ENCODE results near the gene PRR19.
A peak's percentile ranks its signal among the peaks of the same experiment; 100 is the strongest.

The PRR19 gene

DNA sequence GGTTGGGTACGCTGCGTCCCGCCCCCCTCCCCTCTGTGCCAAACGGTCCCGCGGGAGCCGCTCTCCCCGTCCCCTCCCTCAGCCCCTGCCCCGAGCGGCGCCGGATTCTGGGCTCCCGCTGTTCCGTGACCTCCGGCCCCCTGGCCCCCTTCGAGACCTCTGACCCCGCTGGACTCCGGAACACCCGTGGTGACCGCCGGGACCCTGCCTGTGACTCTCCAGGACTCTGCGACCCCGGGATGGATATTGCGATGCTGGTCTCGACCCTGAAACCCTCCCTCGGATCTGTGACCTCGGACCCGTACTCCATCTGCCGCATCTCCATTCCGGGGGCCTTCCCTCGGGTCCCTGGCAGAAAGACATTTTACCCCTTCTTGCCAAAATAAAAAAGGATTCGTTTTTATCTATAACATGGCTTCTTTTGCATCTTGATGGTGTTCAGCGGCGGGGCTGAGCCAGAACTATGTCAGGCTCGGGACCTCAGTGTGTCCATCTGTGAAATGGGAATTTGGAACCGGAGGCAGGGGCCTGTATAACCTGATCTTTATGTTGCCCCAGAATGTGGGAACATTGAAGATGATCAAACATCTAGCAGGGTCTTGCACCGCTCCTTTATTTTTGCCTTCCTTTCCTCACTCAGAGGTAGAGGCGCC is 22.8 kb downstream of the PRR19 start:
- TF ChIP-seq POLR2AphosphoS5 (IDR thresholded peaks at IDR 0.05; ENCODE audit: low read depth, low read length) = no peak
- TF ChIP-seq FOXP2 (optimal IDR thresholded peaks at IDR 0.05; ENCODE audit: borderline replicate concordance, extremely low read depth, extremely low read length, insufficient read depth) = no peak
- no peak for TF ChIP-seq SIN3A (IDR thresholded peaks at IDR 0.05; ENCODE audit: borderline replicate concordance, insufficient read depth, low read length)
- TF ChIP-seq, protein P1, sequence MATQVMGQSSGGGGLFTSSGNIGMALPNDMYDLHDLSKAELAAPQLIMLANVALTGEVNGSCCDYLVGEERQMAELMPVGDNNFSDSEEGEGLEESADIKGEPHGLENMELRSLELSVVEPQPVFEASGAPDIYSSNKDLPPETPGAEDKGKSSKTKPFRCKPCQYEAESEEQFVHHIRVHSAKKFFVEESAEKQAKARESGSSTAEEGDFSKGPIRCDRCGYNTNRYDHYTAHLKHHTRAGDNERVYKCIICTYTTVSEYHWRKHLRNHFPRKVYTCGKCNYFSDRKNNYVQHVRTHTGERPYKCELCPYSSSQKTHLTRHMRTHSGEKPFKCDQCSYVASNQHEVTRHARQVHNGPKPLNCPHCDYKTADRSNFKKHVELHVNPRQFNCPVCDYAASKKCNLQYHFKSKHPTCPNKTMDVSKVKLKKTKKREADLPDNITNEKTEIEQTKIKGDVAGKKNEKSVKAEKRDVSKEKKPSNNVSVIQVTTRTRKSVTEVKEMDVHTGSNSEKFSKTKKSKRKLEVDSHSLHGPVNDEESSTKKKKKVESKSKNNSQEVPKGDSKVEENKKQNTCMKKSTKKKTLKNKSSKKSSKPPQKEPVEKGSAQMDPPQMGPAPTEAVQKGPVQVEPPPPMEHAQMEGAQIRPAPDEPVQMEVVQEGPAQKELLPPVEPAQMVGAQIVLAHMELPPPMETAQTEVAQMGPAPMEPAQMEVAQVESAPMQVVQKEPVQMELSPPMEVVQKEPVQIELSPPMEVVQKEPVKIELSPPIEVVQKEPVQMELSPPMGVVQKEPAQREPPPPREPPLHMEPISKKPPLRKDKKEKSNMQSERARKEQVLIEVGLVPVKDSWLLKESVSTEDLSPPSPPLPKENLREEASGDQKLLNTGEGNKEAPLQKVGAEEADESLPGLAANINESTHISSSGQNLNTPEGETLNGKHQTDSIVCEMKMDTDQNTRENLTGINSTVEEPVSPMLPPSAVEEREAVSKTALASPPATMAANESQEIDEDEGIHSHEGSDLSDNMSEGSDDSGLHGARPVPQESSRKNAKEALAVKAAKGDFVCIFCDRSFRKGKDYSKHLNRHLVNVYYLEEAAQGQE (IDR thresholded peaks at IDR 0.05; ENCODE audit: insufficient read depth in 1 of 2, low read depth in 2 of 2, low read length in 2 of 2) = no peak
- TF ChIP-seq TAF1 (IDR thresholded peaks at IDR 0.05; ENCODE audit: borderline replicate concordance, insufficient read depth, low read length) = no peak

DNA sequence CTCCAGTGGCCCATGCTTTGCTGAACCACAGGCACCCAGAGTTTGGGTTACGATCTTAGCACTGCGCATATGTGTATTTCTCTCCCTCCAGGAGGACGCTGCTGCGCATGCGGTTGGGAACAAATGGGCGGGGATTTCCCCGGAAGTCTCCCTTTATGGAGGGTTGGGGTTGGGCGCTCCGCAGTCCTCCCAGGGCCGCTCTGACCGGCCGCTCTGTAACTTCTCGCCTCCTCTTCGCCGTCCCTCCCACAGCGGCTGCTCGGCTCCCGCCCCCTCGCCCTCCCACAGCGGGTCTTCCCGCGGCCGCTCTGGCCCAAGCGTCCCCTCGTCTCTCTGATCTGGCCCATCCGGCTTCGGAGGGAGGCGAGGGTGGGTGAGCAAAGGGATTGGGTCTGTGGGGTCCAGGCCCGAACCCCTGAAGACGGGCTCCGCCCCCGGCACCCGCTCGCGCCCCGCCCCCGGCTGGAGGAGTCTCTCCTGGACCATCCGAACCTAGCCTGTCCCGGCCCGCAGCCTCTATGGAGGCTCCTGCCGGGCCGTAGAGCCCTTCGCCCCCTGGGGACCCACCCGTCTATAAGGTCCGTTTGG is 23.5 kb downstream of the PRR19 start, which contains the start of gene MEGF8:
Gene MEGF8, plus strand, starts transcription at position 328 of the 588 bp plus-strand sequence. CDS start 609 bp downstream, outside the sequence.
- TF ChIP-seq, protein P1 (IDR thresholded peaks at IDR 0.05; ENCODE audit: insufficient read depth in 1 of 2, low read depth in 2 of 2, low read length in 2 of 2) = no peak; a peak in 1 of 4 replicates
- peak; percentile 60; the same call in 1 of the 2 replicates for TF ChIP-seq TAF1 (IDR thresholded peaks at IDR 0.05; ENCODE audit: borderline replicate concordance, insufficient read depth, low read length)
- TF ChIP-seq SIN3A (IDR thresholded peaks at IDR 0.05; ENCODE audit: borderline replicate concordance, insufficient read depth, low read length) = no peak
- TF ChIP-seq FOXP2 (optimal IDR thresholded peaks at IDR 0.05; ENCODE audit: borderline replicate concordance, extremely low read depth, extremely low read length, insufficient read depth) = peak; percentile 76
- peak; percentile 86 for TF ChIP-seq POLR2AphosphoS5 (IDR thresholded peaks at IDR 0.05; ENCODE audit: low read depth, low read length)

DNA sequence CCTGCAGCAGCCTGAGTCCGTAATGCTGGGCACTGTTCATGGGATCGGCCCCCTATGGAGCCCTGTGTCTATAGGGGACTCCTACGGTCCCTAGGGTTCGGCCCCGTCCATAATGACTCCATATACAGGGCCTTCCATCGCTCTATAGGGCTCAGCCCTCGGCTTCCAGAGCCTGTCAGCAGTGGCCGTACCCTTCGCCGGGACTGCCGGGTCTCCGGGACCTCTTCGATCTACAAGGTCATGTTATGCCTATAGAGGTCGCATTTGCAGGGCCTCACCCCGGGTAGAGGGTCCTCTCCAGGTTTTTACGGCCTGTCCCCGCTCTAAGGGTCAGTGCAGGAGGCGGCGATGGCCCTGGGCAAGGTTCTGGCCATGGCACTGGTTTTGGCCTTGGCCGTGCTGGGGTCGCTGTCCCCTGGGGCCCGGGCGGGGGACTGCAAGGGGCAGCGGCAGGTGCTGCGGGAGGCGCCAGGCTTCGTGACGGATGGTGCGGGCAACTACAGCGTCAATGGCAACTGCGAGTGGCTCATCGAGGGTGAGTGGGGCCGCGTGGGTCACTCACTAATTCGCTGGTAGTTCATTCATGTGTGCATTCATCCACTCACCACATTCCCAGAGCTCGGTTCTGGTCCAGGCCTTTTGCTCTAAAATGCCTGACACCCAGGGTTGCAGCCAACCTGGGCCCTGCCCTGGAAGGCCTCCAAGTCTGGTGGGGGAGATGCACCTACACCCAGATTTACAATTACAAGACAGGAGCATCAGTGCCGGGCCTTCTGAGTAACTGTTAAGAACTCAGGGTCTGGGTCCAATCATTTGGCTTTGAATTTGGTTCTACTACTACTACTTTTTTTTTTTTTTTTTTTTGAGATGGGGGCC is 24.2 kb downstream of the PRR19 start:
- TF ChIP-seq SIN3A (IDR thresholded peaks at IDR 0.05; ENCODE audit: borderline replicate concordance, insufficient read depth, low read length) (no peak), POLR2AphosphoS5 (IDR thresholded peaks at IDR 0.05; ENCODE audit: low read depth, low read length) (no peak), FOXP2 (optimal IDR thresholded peaks at IDR 0.05; ENCODE audit: borderline replicate concordance, extremely low read depth, extremely low read length, insufficient read depth) (no peak), TAF1 (IDR thresholded peaks at IDR 0.05; ENCODE audit: borderline replicate concordance, insufficient read depth, low read length) (no peak)
- TF ChIP-seq, protein P1 (IDR thresholded peaks at IDR 0.05; ENCODE audit: insufficient read depth in 1 of 2, low read depth in 2 of 2, low read length in 2 of 2) = no peak

DNA sequence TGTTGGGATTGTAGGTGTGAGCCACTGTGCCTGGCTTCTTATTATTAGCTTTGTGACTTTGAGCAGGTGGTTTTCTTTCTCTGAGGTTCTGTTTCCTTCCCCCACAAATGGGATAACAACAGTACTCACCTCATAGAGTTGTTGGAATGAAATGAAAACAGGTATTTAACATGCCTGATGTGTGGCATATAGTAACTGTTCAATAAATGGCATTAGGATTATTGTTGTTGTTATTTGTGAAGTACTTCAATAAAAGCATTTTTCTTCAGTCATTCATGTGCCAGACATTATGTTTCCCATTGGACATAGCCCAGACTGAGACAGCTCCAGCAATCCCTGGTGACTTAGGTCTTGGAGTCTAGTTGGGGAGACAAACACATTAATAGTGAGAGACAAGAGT is 25.0 kb downstream of the PRR19 start:
- no peak for TF ChIP-seq SIN3A (IDR thresholded peaks at IDR 0.05; ENCODE audit: borderline replicate concordance, insufficient read depth, low read length)
- TF ChIP-seq, protein P1 (IDR thresholded peaks at IDR 0.05; ENCODE audit: insufficient read depth in 1 of 2, low read depth in 2 of 2, low read length in 2 of 2) = no peak
- no peak for TF ChIP-seq POLR2AphosphoS5 (IDR thresholded peaks at IDR 0.05; ENCODE audit: low read depth, low read length)
- no peak for TF ChIP-seq FOXP2 (optimal IDR thresholded peaks at IDR 0.05; ENCODE audit: borderline replicate concordance, extremely low read depth, extremely low read length, insufficient read depth)
- no peak for TF ChIP-seq TAF1 (IDR thresholded peaks at IDR 0.05; ENCODE audit: borderline replicate concordance, insufficient read depth, low read length)
